ENCODE data around the gene TMOD1. TPM values are rescaled to one million over a fixed set of nuclear protein-coding genes. Genes with fewer than 3 reads are reported as not detected.

Gene TMOD1
- total and polyA plus RNA-seq, 9 of the 15 experiments (the other 6 are each of a cell fraction or from before 2014, with no cell fraction given), result 7.1 to 41.2 (median 14.2) TPM

DNA sequence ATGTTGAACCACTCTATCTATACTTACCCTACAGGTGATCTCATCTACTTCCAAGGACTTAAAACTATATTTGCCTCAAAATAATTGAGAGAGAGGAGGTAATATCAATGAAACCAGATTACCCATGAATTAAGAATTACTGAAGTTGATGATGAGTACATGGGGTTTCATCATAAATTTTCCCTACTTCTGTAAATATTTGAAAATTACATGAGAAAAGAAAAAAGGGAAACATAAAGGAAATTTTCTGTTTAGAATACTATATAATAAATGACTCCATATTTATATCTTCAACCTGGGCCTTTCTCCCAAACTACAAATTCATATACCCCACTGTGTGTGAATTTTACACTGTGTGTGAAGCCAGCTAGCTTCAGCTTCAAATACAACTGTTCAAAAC lies 129.1 kb downstream of the TMOD1 start (continued):
- TF ChIP-seq, protein P1, sequence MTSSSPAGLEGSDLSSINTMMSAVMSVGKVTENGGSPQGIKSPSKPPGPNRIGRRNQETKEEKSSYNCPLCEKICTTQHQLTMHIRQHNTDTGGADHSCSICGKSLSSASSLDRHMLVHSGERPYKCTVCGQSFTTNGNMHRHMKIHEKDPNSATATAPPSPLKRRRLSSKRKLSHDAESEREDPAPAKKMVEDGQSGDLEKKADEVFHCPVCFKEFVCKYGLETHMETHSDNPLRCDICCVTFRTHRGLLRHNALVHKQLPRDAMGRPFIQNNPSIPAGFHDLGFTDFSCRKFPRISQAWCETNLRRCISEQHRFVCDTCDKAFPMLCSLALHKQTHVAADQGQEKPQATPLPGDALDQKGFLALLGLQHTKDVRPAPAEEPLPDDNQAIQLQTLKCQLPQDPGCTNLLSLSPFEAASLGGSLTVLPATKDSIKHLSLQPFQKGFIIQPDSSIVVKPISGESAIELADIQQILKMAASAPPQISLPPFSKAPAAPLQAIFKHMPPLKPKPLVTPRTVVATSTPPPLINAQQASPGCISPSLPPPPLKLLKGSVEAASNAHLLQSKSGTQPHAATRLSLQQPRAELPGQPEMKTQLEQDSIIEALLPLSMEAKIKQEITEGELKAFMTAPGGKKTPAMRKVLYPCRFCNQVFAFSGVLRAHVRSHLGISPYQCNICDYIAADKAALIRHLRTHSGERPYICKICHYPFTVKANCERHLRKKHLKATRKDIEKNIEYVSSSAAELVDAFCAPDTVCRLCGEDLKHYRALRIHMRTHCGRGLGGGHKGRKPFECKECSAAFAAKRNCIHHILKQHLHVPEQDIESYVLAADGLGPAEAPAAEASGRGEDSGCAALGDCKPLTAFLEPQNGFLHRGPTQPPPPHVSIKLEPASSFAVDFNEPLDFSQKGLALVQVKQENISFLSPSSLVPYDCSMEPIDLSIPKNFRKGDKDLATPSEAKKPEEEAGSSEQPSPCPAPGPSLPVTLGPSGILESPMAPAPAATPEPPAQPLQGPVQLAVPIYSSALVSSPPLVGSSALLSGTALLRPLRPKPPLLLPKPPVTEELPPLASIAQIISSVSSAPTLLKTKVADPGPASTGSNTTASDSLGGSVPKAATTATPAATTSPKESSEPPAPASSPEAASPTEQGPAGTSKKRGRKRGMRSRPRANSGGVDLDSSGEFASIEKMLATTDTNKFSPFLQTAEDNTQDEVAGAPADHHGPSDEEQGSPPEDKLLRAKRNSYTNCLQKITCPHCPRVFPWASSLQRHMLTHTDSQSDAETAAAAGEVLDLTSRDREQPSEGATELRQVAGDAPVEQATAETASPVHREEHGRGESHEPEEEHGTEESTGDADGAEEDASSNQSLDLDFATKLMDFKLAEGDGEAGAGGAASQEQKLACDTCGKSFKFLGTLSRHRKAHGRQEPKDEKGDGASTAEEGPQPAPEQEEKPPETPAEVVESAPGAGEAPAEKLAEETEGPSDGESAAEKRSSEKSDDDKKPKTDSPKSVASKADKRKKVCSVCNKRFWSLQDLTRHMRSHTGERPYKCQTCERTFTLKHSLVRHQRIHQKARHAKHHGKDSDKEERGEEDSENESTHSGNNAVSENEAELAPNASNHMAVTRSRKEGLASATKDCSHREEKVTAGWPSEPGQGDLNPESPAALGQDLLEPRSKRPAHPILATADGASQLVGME (CRISPR knock-in tag; IDR thresholded peaks at IDR 0.05), result no peak

DNA sequence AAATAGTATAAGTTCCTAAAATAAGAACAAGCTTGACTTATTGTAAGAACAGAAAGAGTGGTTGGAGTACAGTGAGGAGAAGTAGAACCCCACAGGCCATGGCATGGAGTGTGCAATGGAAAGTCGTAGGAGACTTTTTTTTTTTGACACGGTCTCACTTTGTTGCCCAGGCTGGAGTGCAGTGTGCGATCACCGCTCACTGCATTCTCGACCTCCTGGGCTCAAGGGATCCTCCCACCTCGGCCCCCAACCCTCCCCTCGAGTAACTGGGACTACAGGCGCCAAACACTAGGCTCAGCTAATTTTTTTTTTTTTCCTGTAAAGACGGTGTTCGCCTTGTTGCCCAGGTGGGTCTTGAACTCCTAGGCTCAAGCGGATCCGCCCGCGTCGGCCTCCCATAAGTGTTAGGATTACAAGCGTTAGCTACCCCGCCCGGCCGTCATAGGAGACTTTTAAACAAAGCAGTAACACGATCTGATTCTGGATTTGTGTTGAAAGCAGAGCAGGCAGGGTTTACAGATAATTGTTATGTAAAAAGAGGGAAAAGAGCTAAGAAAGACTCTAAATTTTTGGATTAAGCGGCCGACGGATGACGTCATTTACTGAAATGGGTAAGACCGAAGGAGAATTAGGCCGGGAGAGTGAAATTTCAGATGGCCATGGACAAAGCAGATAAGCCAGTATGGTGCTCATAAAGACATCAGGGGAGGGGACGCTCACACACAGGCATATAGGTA lies 130.9 kb downstream of the TMOD1 start:
- in situ Hi-C loops (cut with MboI), result no loop called here
- no peaks in the 10 kb centered on the region for H3K9me1 ChIP-seq (ENCODE audit: control insufficient read depth, insufficient read depth, low read length)
- H3K27me3 ChIP-seq (ENCODE audit: control insufficient read depth in 2 of 2, insufficient read depth in 2 of 2, low read length in 2 of 2), result no peaks in the 10 kb centered on the region
- H3K4me2 ChIP-seq (ENCODE audit: insufficient read depth, low read length), result peak overlapping the region; percentile 91
- ATAC-seq, result peak; percentile 21
- no peaks in the 10 kb centered on the region for H3K9me3 ChIP-seq (replicated peaks; ENCODE audit: control insufficient read depth, insufficient read depth, low read depth, low read length)
- peaks cover 4 to 24% of the 10 kb centered on the region in 2 experiments; a peak in 3 of 5 replicates for H3K4me1 ChIP-seq (replicated peaks in 1 of 2; ENCODE audit: control insufficient read depth in 2 of 2, insufficient read depth in 2 of 2, low read length in 2 of 2)
- under 1% methylated on average over 26 of the region's 27 CpGs for WGBS (ENCODE audit: insufficient coverage, low coverage, missing lambda C conversion rate)
- peak overlapping the region; percentile 98 for H3K27ac ChIP-seq (ENCODE audit: extremely low read depth, low read depth, low read length)
- POLR2A ChIA-PET, result interaction anchor here (0.6 to 2.7 kb wide), 19 partner anchors 8 to 627 kb away, joined by 3 to 18 read pairs (median 4); no protein-coding TSS in a partner anchor
- H3K36me3 ChIP-seq (ENCODE audit: control insufficient read depth, insufficient read depth, low read length), result peaks cover 21% of the 10 kb centered on the region; the same call in 2 of the 3 replicates
- H3K79me2 ChIP-seq (ENCODE audit: control insufficient read depth, insufficient read depth, low read length), result peaks cover 89% of the 10 kb centered on the region
- intact Hi-C loops (cut with micrococcal nuclease), result no loop called here
- peaks cover 8% of the 10 kb centered on the region; the same call in 1 of the 2 replicates for H4K20me1 ChIP-seq (replicated peaks; ENCODE audit: control insufficient read depth, insufficient read depth, low read length)
- H3K9ac ChIP-seq (ENCODE audit: insufficient read depth in 1 of 2, low read depth in 2 of 2, low read length in 2 of 2), result peak overlapping the region; percentile 95 to 99
- FAIRE-seq, result no peak
- peak overlapping the region; percentile 97 for H2AFZ ChIP-seq (ENCODE audit: low read depth, low read length)
- no peak for DNase-seq (ENCODE audit: extremely low read depth in 1 of 4, low spot score in 3 of 4)
- CTCF ChIA-PET (ENCODE audit: low intra/inter-chr PET ratio), result no interaction called here
- peak overlapping the region; percentile 76 for H3K4me3 ChIP-seq
- BruUV-seq (replicated peaks), result TSS peak; percentile 86
- TF ChIP-seq PRPF4 (IDR thresholded peaks at IDR 0.05; ENCODE audit: insufficient read depth, low read depth, low read length, poor library complexity, severe bottlenecking), result no peak
- no peak for TF ChIP-seq ZNF696 (CRISPR knock-in tag; conservative IDR thresholded peaks at IDR 0.05)
- no peak for TF ChIP-seq XRCC4 (IDR thresholded peaks at IDR 0.05; ENCODE audit: extremely low read depth, insufficient read depth, insufficient read length)
- TF ChIP-seq SMARCA4 (IDR thresholded peaks at IDR 0.05), result peak; percentile 80
- TF ChIP-seq, protein P2, sequence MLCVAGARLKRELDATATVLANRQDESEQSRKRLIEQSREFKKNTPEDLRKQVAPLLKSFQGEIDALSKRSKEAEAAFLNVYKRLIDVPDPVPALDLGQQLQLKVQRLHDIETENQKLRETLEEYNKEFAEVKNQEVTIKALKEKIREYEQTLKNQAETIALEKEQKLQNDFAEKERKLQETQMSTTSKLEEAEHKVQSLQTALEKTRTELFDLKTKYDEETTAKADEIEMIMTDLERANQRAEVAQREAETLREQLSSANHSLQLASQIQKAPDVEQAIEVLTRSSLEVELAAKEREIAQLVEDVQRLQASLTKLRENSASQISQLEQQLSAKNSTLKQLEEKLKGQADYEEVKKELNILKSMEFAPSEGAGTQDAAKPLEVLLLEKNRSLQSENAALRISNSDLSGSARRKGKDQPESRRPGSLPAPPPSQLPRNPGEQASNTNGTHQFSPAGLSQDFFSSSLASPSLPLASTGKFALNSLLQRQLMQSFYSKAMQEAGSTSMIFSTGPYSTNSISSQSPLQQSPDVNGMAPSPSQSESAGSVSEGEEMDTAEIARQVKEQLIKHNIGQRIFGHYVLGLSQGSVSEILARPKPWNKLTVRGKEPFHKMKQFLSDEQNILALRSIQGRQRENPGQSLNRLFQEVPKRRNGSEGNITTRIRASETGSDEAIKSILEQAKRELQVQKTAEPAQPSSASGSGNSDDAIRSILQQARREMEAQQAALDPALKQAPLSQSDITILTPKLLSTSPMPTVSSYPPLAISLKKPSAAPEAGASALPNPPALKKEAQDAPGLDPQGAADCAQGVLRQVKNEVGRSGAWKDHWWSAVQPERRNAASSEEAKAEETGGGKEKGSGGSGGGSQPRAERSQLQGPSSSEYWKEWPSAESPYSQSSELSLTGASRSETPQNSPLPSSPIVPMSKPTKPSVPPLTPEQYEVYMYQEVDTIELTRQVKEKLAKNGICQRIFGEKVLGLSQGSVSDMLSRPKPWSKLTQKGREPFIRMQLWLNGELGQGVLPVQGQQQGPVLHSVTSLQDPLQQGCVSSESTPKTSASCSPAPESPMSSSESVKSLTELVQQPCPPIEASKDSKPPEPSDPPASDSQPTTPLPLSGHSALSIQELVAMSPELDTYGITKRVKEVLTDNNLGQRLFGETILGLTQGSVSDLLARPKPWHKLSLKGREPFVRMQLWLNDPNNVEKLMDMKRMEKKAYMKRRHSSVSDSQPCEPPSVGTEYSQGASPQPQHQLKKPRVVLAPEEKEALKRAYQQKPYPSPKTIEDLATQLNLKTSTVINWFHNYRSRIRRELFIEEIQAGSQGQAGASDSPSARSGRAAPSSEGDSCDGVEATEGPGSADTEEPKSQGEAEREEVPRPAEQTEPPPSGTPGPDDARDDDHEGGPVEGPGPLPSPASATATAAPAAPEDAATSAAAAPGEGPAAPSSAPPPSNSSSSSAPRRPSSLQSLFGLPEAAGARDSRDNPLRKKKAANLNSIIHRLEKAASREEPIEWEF (CRISPR knock-in tag; IDR thresholded peaks at IDR 0.05), result peak; percentile 45; the same call in 1 of the 2 replicates
- peak; percentile 64; the same call in 1 of the 2 replicates for TF ChIP-seq SMARCE1 (IDR thresholded peaks at IDR 0.05)

Measured in K562 (cell line).